ENCODE measurements around the gene GGTLC3. TPM values are rescaled to one million over a fixed set of nuclear protein-coding genes. Genes with fewer than 3 reads are reported as not detected.
"Not testable (repeated sequence)": the region's sequence is repeated elsewhere in the genome, so short reads cannot be mapped to it uniquely, and the experiment has no call there.

GGTLC3 gene
- total RNA-seq, 1 donor from 2014 or later, result not detected

GRCh38 chr22:18529416-18530145, 11.6 kb upstream of the GGTLC3 start:
- H3K4me3 ChIP-seq (ENCODE audit: low read depth, low read length); H3K36me3 ChIP-seq (ENCODE audit: control insufficient read depth, insufficient read depth, low read length); FAIRE-seq; DNase-seq (ENCODE audit: low read depth); H3K27me3 ChIP-seq (ENCODE audit: control insufficient read depth, insufficient read depth, low read length): not testable (repeated sequence)

DNA sequence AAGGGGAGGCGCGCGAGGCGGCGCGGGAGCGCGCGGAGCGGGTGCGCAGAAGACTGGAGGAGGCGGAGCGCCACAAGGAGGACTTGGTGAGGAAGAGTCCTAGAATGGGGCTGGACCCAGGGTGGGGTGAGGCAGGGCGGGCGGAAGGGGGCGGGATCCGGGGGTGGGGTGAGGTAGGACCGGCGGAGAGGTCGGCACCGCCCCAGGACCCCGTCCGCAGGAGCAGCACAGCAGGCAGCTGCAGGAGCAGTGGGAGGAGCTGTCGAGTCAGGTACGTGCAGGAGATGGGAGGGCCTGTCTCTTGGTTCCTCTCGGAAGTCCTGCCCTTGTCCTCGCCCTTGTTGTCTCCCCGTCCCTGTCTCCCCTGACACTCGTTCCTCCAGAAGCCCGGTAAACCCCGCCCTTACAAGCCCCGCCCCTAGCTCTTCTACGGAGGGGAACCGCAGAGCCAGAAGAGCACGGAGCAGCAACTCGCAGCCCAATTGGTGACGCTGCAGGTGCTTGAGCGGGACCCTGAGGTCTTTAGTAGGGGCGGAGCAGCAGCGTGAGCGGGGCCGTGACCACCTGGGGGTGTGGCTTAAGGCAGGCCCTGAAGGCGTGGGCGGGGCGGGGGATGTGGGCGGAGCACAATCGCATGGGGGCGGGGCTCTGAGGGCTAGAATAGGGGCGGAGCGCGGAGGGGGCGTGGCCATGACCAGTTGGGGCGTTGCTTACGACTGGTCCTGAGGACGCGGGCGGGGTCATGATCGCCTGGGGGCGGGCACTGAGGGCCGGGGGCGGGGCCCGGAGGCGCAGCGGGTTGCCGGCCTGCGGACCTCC, 10.8 kb upstream of the GGTLC3 start:
- not testable (repeated sequence) for FAIRE-seq; H3K4me3 ChIP-seq (ENCODE audit: low read depth, low read length); H3K36me3 ChIP-seq (ENCODE audit: control insufficient read depth, insufficient read depth, low read length); DNase-seq (ENCODE audit: low read depth); H3K27me3 ChIP-seq (ENCODE audit: control insufficient read depth, insufficient read depth, low read length)

- not testable (repeated sequence) for H3K36me3 ChIP-seq (ENCODE audit: control insufficient read depth, insufficient read depth, low read length); H3K4me3 ChIP-seq (ENCODE audit: low read depth, low read length); DNase-seq (ENCODE audit: low read depth); H3K27me3 ChIP-seq (ENCODE audit: control insufficient read depth, insufficient read depth, low read length); FAIRE-seq
Measured at GRCh38 chr22:18527752-18528596, 10.0 kb upstream of the GGTLC3 start, which contains the start of gene TMEM191B. Gene TMEM191B (plus strand): TSS chr22:18527802. CDS start chr22:18527981, 179 bp downstream.

DNA sequence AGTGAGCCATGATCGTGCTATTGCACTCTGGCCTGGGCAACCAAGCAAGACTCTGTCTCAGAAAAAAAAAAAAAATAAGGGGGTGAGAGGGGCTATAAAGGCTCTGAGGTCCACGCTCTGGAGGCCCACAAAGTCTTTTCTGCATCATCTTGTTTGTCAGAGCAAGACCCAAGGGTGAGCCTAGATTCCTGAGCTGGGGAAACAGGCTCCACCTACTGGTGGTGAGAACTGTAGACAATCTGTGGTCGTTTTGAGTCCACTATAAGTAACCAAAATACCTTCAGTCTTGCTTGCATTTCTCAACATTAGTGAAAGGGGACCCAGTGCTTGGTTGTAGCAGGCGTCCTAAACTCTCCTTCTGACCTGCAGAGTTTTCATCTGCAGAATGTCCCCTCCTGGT, 5.4 kb upstream of the GGTLC3 start:
- FAIRE-seq; H3K4me3 ChIP-seq (ENCODE audit: low read depth, low read length); H3K27me3 ChIP-seq (ENCODE audit: control insufficient read depth, insufficient read depth, low read length); H3K36me3 ChIP-seq (ENCODE audit: control insufficient read depth, insufficient read depth, low read length); DNase-seq (ENCODE audit: low read depth): not testable (repeated sequence)

DNA sequence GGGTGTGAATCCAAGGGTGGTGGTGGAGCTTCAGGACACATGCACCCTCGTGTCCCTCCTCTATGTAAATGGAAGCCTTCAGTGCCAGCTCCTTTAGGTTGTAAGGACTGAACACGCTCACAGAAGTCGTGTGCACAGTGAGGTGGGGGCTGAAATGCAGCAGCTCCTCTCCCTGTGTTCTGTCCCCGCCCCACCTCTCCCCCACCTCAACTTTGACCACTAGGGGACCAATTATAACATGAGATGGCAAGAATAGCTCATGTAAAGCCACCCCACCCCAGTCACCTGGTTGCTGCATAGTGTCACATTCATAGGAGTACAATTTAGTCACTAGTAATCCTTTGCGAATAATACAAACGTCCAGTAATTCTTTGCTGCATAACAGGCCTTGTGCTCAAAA, 4.8 kb upstream of the GGTLC3 start:
- H3K27me3 ChIP-seq (ENCODE audit: control insufficient read depth, insufficient read depth, low read length); H3K4me3 ChIP-seq (ENCODE audit: low read depth, low read length); DNase-seq (ENCODE audit: low read depth); H3K36me3 ChIP-seq (ENCODE audit: control insufficient read depth, insufficient read depth, low read length); FAIRE-seq: not testable (repeated sequence)

GRCh38 chr22:18513454-18513853, 4.5 kb downstream of the GGTLC3 start:
- H3K36me3 ChIP-seq (ENCODE audit: control insufficient read depth, insufficient read depth, low read length); H3K4me3 ChIP-seq (ENCODE audit: low read depth, low read length); DNase-seq (ENCODE audit: low read depth); H3K27me3 ChIP-seq (ENCODE audit: control insufficient read depth, insufficient read depth, low read length); FAIRE-seq: not testable (repeated sequence)

DNA sequence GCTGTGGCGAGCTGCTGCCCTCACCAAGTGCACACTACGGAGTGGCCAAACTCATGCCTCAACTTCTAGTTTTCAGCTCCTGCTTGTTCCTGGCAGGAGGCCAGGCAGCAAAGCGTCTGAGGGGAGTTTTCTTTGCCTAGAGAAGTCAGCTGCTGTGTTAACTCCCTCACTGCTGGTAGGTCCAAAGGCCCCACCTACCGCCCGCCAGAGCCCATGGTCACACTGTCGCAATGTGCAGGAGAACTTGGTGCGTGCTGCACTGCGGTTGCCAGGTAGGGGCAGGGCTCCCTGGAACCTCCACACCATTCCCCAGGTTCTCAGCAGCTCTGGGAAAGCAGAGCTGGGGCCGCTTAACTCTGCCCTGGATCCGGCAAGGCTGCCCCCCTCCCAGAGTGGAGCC, 5.6 kb downstream of the GGTLC3 start:
- not testable (repeated sequence) for DNase-seq (ENCODE audit: low read depth); H3K36me3 ChIP-seq (ENCODE audit: control insufficient read depth, insufficient read depth, low read length); H3K27me3 ChIP-seq (ENCODE audit: control insufficient read depth, insufficient read depth, low read length); FAIRE-seq; H3K4me3 ChIP-seq (ENCODE audit: low read depth, low read length)

DNA sequence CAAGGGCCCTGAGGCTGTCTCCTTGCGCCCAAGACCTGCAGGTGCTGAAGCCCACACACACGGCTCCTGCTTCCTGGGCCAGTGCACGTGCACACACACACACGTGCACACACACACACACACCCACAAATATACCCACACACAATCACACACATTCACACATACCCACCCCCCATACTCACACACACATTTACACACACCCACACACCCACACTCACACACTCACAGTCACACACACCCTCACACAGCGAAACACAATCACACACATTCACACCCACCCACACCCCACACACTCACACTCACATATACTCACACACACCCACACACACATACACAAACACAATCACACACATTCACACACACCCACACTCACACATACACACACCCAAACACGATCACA, 6.6 kb downstream of the GGTLC3 start:
- not testable (repeated sequence) for H3K36me3 ChIP-seq (ENCODE audit: control insufficient read depth, insufficient read depth, low read length); H3K27me3 ChIP-seq (ENCODE audit: control insufficient read depth, insufficient read depth, low read length); H3K4me3 ChIP-seq (ENCODE audit: low read depth, low read length); FAIRE-seq; DNase-seq (ENCODE audit: low read depth)

DNA sequence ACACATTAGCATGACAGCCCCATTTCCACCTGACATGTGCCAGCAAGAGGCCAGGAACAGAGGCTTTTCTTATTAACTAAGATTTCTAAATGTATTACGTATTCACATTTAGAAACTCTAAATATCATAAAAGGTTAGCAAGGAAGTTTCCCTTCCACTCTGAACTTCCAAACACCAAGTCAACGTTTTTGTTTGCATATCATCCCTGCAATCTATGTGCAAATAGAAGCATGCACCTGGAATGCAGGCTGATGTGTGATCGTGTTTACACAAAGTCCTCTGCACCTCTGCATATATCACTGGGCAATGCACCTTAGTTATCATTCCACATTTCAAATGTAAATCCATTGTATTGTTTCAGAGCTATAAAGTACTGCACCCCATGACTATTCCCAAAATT, 21.7 kb downstream of the GGTLC3 start:
- H3K4me3 ChIP-seq (ENCODE audit: low read depth, low read length); H3K27me3 ChIP-seq (ENCODE audit: control insufficient read depth, insufficient read depth, low read length); FAIRE-seq; H3K36me3 ChIP-seq (ENCODE audit: control insufficient read depth, insufficient read depth, low read length); DNase-seq (ENCODE audit: low read depth): not testable (repeated sequence)

Other genes with a start within 250 kb of the GGTLC3 start
- gene TMEM191B, start 9.6 kb upstream of the GGTLC3 start, total RNA-seq, result 0.26 and 1.0 TPM in 2 replicates
- under 0.01 and 0.13 TPM in 2 replicates for gene RIMBP3, start 93.8 kb upstream of the GGTLC3 start, total RNA-seq

Data from bronchial epithelial cell (primary cell).